Measurements from ENCODE around the gene TMEM245. TPM values are rescaled to one million over a fixed set of nuclear protein-coding genes. Genes with fewer than 3 reads are reported as not detected.

The TMEM245 gene
- total and polyA plus RNA-seq, 11 donors, result 16.7 to 174 (median 99.6) TPM

- intact Hi-C loops (cut with DNase I), result no loop called here
- WGBS, 4 donors, result 81 to 89% (median 85%) methylated on average over 7 of the region's 7 CpGs
- ATAC-seq (no peak), DNase-seq (no peak)
- Histone ChIP-seq H3K27me3 (no peaks in the 10 kb centered on the region), H3K9me3 (no peaks in the 10 kb centered on the region), H3K27ac (no peak overlapping the region), H3K4me1 (peaks cover 0 to 7% (median under 1%) of the 10 kb centered on the region in 12 donors), H3K36me3 (peaks cover 0 to 94% (median 75%) of the 10 kb centered on the region in 9 donors), H3K4me3 (no peak overlapping the region)
- no peak for TF ChIP-seq POLR2A (IDR thresholded peaks at IDR 0.05)
- TF ChIP-seq, protein P1, sequence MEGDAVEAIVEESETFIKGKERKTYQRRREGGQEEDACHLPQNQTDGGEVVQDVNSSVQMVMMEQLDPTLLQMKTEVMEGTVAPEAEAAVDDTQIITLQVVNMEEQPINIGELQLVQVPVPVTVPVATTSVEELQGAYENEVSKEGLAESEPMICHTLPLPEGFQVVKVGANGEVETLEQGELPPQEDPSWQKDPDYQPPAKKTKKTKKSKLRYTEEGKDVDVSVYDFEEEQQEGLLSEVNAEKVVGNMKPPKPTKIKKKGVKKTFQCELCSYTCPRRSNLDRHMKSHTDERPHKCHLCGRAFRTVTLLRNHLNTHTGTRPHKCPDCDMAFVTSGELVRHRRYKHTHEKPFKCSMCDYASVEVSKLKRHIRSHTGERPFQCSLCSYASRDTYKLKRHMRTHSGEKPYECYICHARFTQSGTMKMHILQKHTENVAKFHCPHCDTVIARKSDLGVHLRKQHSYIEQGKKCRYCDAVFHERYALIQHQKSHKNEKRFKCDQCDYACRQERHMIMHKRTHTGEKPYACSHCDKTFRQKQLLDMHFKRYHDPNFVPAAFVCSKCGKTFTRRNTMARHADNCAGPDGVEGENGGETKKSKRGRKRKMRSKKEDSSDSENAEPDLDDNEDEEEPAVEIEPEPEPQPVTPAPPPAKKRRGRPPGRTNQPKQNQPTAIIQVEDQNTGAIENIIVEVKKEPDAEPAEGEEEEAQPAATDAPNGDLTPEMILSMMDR (IDR thresholded peaks at IDR 0.05), result no peak
Measured at GRCh38 chr9:109083141-109083540, 36.6 kb downstream of the TMEM245 start.

DNA sequence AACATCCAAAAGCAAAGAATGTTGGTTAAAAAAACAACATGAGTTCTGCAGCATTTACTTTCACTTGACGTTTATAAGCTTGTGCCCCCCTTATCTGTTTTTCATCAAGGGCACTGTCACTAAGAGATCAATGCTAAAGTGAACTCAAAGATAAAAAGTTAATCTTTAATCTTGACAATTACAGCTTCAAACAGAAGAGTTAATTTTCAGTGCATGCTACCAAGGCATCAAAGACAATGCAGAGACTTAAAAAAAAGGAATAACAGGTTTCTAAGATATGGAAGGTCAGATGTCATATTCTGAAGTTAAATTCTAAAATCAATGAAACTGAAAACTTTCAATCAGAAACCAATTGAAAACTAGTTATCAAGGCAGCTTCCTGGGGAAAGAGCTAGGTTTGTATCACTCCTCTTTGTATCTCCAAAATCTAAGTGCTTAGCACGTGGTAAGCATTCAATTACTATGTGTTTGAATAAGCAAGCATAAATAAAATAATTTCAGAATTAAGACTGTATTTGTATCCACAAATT is 37.6 kb downstream of the TMEM245 start:
- Histone ChIP-seq H3K4me3 (no peak overlapping the region), H3K4me1 (peaks cover 0 to 7% (median 1%) of the 10 kb centered on the region in 12 donors), H3K27ac (no peak overlapping the region), H3K27me3 (no peaks in the 10 kb centered on the region), H3K9me3 (no peaks in the 10 kb centered on the region), H3K36me3 (peaks cover 0 to 94% (median 72%) of the 10 kb centered on the region in 9 donors)
- no peak for TF ChIP-seq POLR2A (IDR thresholded peaks at IDR 0.05)
- WGBS, 4 donors, result 38 to 59% (median 51%) methylated on average over 2 of the region's 2 CpGs
- no peak for ATAC-seq
- intact Hi-C loops (cut with DNase I), result no loop called here
- DNase-seq, result no peak

GRCh38 chr9:109074236-109074889 is 45.4 kb downstream of the TMEM245 start:
- intact Hi-C loops (cut with DNase I), result no loop called here
- peaks cover 3 to 86% (median 82%) of the 10 kb centered on the region in 9 donors for H3K36me3 ChIP-seq
- H3K9me3 ChIP-seq, result no peaks in the 10 kb centered on the region
- DNase-seq (no peak), ATAC-seq (no peak)
- no peak overlapping the region for H3K4me3 ChIP-seq
- H3K4me1 ChIP-seq, result peaks cover 0 to 7% (median 0%) of the 10 kb centered on the region in 12 donors
- TF ChIP-seq POLR2A (IDR thresholded peaks at IDR 0.05), result no peak
- TF ChIP-seq, protein P1 (IDR thresholded peaks at IDR 0.05), result no peak
- no peak overlapping the region for H3K27ac ChIP-seq
- no peaks in the 10 kb centered on the region for H3K27me3 ChIP-seq
- WGBS, 4 donors, result 86 to 96% (median 95%) methylated on average over 7 of the region's 7 CpGs

- ATAC-seq, result no peak
Measured at GRCh38 chr9:109072821-109073435, 46.8 kb downstream of the TMEM245 start.

More at GRCh38 chr9:109072821-109073435, 46.8 kb downstream of the TMEM245 start:
- 69 to 84% (median 79%) methylated on average over 2 of the region's 2 CpGs for WGBS, 4 donors
- Histone ChIP-seq H3K36me3 (peaks cover 3 to 86% (median 80%) of the 10 kb centered on the region in 9 donors), H3K9me3 (no peaks in the 10 kb centered on the region), H3K27ac (no peak overlapping the region), H3K27me3 (no peaks in the 10 kb centered on the region), H3K4me1 (peaks cover 0 to under 1% (median 0%) of the 10 kb centered on the region in 12 donors), H3K4me3 (no peak overlapping the region)
- no peak for DNase-seq
- intact Hi-C loops (cut with DNase I), result no loop called here
- TF ChIP-seq, protein P1 (IDR thresholded peaks at IDR 0.05), result no peak
- TF ChIP-seq POLR2A (IDR thresholded peaks at IDR 0.05), result no peak
